Superior temporal gyrus (tissue), 1 donor: Measurements from ENCODE around the gene OR4D2.

Experiments used
- DNase-seq: peaks from one replicate; pipeline ENCODE4 v3.0.0-alpha.2; 2016; ENCODE audit errors: extremely low spot score

The OR4D2 gene

DNA sequence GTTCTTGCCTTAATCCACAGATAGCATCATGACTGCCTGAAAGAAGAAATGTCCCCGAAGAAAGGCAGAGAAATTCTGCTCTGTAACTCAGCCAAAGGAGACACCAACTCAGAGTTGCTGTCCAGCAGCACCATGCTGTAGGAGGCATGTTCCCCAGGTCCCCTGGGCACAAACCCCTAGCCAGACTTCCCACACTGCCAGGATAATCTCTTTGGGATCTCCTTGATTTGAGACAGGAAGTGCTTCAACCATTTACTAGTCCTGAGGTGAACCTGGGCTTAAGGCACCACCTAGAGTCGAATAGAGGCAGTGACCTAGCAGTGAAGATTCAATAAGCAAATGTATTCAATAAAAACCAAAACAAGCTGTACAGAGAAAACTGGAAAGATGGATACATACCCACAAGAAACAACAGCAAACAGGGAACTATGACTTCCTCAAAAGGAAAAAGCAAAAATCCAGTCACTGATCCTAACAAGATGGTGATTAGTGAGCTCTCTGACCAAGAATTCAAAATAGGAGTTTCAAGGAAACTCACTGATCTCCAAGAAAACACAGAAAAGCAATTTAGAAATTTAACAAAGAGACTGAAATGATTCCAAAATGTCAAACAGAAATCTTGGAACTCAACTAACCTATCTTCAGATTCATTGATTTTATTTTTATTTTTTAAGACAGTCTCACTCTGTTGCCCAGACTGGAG, 5.7 kb downstream of the OR4D2 start:
- DNase-seq, result no peak

DNA sequence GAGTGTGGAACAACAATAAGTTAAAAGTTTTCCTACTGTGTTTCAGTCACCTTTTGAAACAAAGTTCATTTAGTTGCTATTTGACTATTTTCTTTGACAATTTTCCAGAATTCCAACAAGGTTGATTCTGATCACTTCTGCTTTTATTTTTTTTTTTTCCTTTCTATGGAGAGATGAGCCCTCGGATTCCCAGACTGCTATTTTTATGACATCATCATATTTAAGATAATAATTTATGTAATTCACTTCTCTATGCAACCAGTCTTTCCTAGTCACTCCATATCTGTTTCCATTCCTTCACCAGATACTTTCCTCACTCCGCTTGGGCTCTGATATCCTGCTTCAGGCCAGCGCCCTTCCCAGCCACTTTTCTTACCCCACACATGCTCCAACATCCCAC, 8.1 kb downstream of the OR4D2 start:
- no peak for DNase-seq

DNA sequence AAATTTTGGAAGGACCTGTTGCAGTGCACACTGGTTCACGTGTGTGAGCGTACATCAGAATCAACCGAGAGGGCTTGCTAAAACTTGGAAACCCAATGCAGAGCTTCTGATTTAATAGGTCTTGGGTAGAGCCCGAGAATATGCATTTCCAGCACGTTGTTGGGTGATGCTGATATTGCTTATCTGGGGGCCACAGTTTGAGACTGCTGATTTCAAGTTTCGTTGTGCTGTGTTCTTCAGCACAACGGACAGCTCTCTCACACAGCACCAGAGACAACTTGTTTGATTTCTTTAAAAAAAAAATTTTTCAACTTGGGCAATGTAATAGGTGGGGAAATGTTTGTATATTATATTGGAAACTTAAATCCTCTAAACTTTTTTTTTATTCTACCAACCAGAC, 9.4 kb downstream of the OR4D2 start:
- no peak for DNase-seq

DNA sequence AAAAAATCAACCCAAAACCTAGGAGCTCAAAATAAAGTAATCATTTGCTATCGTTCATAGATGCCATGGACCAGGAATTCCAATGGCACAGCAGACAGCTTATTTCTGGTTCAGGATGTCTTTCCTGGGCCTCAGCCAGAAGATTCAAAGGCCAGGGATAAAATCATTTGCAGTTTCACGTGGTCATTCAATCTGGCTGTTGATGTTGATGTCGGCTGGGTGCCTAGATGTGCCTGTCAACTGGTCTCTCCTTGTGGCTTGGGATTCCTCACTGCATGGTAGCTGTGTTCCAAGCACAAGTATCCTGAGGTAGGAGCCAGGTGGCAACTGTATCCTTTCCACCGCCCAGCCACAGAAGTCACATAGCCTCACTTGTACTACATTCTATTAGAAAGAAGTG, 15.0 kb downstream of the OR4D2 start:
- DNase-seq, result no peak

DNA sequence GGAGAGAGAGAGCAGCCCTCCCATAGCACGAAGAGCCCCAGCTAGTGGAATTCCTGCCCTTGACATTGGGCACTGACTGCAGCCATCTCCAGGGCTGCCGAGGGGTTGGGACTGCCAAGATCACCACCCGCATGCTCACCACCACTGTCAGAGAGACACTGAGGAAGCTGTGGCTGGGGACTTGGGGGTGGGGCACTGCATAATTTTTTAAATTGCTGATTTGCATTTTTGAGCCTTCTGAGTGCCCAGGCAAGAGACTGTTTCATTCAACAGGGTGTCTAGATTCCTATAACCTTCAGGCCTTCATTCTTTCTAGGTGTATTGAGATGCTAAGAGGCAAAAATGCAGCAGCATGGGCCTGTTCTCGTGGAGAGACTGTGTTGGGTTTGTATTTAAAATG, 16.7 kb downstream of the OR4D2 start:
- no peak for DNase-seq

DNA sequence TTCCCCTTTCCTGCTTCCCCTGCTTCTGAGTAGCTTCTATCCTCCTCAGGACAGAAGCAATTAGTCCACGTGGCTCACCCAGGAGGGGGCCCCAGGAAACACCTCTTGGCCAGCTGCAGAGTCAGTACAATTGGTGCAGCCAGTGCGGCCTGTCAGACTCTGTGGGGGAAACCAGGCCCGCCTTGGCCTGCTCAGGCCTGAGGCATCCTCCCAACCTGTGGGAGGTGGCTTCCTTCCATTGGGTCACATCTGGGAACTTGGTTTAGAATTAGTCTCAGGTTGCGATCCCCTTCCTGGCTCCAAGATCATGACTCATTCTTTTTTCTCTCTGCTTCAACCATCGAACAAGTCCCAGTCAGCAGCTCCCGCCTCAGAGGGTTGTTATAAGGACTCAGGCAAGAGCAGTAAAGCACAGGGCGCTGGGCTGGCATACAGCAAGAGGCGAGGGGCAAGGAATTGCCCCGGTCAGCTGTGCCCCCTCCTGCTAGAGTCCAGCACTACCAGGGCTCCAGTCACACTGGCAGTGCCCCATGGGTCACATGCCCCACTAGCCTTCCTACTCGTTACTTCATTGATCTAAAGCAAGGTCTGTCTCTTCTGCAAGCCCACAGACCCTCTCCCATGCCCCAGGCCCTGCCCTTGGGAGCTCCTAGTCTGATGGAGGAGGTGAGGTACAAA, 17.7 kb downstream of the OR4D2 start:
- DNase-seq, result no peak

DNA sequence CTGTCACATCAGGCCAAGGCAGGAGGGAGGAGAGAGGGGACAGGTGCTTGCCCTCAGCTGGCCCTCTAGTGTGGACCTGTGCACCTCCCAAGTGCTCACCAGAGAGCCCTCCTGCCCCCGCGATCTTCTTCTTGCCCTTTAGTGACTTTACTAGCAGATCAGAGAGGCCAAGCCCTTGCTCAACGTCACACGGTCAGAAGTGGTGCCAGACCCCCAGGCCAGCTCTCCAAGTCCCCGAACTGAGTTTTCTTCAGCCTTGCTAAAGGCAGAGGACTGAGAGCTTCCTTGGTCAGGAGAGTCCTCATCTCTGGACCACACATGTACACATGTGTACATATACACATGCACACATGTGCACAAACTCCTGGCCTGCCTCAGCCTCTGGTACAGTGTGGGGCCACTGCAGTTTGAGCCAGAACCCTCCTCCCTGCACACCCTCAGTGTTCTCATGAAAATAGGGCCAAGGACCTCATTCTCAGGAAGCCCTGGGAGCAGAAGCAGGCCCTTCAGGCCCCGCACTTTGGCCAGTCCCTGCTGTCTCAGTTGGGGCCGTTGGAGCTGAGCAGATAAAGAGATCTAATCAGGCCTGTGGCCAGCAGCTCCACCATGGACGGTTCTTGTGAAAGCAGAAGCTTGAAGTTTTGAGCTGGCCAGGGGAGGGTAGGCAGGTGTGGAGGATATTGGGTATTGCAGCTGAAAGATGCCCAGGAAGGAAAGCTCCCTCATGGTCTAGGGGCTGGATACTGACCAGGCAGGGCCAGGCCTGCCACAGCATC, 18.4 kb downstream of the OR4D2 start:
- no peak for DNase-seq

DNA sequence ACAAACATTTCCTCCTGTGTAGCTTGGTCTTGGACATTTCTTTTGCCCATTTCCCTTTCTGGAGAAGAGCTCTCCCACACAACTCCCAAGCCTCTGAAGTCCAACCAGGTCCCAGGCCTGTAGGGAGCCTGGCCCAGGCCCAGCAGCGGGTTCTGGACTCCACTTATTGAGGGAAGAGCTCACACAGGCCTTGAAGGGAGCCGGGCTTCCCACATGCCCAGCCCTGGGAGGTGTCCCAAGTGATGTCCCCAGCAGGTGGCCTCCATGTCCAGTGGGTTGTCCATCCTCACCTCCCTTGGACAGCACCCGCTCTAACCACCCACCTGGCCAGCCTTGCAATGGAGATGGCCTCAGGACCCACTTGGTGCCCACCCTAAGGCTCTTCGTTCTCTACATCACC, 19.8 kb downstream of the OR4D2 start:
- DNase-seq, result no peak

DNA sequence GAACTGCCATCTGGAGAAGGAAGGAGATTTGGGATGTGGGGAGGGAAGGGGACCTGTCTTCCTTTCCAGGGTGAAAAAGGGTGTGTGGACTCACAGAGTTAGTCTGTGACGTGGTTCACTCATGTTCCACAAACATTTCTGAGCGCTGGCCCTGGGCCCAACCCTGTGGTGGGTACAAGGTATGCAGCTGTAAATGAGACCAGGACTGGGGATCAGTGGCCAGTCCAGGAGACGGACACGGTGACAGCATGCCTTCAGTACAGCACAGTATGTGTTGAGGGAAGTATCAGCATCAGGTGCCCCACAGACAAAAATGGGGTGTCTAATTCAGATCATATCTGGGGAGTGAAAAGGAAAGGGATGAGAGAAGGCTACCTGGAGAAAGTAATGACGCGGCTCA, 20.3 kb downstream of the OR4D2 start:
- no peak for DNase-seq

DNA sequence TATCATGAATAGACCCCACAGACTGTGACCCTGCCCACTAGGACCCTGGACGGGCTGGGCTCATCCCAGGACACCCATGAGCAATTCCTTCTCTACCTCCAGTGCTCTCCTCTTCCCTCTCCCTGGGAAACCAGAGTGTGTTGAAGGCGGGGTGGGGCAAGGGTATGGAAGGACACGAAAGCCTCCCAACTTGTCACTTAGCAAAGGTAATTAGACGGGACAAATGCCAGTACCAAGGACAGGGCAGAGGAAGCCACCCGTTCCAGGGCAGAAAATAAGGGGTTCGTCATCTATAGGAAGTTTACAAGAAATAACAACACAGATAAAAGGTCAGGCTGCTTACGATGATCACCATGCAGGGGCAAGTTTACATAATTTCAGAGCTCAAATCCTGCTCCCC, 20.9 kb downstream of the OR4D2 start:
- DNase-seq, result no peak

DNA sequence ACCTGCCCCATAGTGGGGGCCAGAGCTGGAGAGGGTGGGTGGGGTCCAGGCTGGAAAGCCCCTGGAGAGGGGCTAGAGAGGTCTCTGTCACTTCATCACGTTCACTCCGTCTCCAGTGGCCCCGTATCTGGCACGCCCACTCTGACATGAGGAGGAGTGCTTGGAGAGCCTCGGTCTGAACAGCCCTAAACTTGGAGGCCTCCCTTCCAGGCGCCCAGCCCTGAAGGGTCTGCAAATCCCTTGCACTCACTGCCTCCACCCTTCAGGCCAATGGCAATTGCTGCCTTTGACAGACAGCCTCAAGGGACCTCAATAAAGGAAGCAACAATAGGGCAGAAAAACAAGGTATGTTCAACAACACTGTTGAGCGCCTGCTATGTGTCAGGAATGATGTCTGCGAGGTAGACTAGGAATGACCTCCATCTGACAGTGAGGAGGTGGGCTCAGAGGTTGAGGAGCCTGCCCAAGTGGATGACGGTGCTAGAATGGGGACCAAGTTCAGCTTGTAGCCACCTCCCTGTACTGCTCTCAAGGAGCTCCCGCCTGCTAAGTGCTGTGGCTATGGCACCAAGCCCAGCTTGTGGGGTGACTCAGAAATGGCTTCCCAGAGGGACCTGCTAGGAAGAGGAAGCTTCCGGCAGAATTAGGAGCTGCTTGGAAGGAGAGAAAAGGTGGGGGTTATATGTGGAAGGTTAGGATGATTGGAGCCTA, 22.8 kb downstream of the OR4D2 start:
- peak; percentile 35 for DNase-seq

DNA sequence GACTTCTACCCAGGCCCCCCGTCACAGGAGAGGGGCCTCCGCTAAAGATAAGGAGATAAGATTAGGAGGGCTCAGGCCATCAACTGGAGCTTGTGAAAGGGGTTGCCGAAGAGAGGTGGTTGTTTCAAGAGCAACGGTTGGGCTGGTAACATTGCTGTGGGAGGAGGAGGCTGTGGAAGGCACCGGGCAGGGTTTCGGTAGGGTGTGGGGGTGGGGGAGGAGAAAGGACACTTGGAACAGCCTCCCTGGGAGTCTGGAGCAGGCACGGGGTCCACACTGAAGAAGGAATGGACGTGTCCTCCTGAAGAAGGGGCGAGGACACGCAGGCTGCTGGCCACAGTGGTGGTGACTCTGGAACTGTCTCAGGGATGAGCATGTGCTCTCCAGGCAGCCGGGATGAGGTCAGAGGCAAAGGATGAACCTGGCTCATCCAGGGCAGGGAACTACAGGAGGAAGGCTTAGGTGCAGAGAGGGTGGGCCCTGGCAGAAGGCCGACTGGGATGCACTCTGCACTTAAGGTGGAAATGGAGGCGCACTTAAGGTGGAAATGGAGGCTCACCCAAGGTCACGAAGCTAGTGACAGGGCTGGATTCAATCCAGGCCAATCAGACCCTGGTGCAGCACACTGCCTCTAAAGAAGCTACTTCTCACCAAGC, 24.6 kb downstream of the OR4D2 start:
- no peak for DNase-seq

DNA sequence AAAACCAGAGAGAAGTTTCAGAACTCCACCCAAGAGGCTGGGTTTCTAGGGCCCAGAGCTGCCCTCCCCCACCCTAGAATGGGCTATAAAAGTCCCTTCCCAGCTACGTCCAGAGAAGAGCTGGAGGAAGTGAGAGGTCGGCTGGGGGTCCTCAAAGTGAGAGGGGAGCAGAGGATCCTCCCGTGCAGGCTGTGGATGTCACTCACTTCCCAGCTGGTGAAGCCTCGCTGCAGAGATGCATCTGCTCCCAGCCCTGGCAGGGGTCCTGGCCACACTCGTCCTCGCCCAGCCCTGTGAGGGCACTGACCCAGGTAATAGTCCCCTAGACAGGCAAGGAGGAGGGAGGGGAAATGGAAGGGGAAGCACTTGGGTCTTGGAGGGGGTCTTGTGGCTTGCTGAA, 25.8 kb downstream of the OR4D2 start, which contains the start of gene EPX:
Gene EPX (plus strand): TSS at position 115 of the 400 bp plus-strand sequence. CDS start 121 bp downstream, at position 236.
- DNase-seq, result no peak

DNA sequence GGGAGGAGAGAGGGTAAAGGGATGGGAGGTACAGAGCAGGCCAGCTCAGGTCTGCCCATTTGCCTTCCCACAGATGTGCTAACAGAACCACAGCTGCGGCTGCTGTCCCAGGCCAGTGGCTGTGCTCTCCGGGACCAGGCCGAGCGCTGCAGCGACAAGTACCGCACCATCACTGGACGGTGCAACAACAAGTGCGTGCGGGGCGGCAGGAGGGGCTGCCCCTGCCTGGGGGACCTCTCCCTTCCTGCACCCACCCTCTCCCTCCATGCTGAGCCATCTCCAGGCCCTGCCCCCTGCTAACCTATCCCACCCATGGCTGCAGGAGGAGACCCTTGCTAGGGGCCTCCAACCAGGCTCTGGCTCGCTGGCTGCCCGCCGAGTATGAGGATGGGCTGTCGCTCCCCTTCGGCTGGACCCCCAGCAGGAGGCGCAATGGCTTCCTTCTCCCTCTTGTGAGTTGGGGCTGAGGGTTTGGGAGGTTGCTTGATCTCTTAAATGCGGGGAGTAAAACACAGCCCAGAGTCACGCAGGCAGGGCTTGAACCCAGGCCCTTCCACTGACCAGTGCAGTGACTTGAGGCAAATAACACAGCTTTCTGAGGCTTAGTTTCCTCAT, 27.0 kb downstream of the OR4D2 start:
- DNase-seq, result no peak

DNA sequence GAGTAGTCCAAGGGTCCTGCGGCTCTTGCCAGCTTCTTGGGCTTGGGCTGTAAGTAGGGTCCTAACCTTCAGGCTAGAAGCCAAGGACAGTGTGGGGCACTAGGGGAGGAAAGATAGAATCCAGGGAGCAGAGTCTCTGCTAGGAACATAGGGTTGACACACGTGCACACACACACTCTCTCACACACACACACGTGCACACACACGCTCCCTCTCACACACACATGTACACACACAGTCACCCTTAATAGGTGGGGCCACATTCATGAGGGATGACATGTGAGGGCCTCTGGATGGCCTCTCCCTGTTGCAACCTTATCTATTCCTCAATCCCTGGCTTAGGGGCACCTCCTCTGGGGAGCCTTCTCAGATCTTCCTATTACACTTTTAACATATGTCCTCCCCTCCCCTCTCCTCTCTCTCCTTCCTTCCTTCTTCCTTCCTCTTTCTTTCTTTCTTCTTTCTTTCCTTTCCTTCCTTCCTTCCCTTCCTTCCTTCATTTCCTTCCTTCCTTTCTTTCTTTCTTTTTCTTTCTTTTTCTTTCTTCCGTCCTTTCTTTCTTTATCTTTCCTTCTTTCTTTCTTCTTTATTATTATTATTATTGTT, 28.8 kb downstream of the OR4D2 start:
- no peak for DNase-seq

DNA sequence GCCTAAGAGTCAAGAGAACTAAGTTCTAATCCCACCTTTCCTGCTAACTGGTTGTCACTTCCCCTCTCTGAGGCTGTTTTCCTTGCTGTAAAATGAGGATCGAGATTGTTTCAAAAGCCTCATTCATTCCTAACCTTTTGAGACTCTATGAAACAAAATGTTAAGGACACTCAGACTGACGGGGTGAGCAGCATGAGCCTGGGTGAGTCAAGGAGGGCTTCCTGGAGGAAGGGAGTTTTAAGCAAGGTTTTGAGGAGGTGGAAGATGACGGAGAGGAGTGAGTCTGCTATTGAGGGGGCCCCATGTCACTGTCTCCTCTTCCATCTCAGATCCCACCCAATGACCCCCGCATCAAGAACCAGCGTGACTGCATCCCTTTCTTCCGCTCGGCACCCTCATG, 29.8 kb downstream of the OR4D2 start:
- no peak for DNase-seq

DNA sequence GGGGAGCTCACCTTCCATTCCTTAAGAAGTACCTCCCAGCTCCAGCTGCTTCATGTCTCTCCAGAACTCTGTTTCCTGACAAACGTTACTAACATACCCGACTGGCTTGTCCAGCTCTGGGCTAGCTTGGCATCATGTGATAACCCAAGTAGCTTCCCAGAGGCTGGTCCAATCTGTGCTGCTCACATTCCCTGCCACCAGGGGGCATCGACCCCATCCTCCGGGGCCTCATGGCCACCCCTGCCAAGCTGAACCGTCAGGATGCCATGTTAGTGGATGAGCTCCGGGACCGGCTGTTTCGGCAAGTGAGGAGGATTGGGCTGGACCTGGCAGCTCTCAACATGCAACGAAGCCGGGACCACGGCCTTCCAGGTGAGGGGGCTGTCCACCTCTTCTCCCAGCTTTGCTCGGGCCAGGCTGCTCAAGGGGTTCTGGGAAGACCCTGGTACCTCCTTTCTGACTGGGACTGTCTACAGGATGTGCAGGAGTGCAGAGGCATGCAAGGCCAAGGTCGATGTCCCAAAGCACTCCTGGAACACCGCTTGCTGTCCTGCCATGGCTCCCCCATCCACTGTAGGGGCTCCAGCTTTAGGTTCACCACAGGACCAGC, 33.3 kb downstream of the OR4D2 start:
- peak; percentile 12 for DNase-seq

DNA sequence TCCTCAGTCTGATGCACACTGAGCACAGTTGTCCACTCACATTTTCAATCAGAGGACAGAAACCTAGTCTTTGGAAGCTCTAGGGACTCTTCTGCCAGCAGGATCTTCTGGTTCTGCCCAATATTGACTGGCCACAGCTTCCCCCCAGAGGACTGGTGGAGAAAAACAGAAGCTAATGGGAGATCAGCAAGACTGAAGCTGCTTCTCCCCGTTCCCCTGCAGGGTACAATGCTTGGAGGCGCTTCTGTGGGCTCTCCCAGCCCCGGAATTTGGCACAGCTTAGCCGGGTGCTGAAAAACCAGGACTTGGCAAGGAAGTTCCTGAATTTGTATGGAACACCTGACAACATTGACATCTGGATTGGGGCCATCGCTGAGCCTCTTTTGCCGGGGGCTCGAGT, 36.1 kb downstream of the OR4D2 start:
- no peak for DNase-seq

DNA sequence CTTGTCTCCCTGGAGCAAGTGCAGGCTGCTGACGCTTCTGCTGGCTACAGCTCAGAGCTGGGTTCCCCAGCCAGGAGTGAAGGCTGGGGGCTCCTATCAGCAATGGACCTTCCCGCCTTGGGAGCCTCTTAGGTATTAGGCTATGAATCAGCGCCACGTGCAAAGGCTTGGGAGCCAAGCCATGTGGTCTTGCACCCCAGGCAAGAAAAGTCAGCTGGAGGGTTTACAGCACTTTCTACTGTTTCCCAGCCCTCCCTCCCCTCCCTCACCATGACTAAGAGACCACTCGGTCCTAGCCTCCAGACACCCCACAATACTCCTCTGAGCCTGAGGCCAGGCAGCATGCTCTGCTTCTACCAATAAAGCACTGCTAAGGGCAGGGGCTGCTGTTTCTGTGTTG, 38.0 kb downstream of the OR4D2 start:
- DNase-seq, result no peak

DNA sequence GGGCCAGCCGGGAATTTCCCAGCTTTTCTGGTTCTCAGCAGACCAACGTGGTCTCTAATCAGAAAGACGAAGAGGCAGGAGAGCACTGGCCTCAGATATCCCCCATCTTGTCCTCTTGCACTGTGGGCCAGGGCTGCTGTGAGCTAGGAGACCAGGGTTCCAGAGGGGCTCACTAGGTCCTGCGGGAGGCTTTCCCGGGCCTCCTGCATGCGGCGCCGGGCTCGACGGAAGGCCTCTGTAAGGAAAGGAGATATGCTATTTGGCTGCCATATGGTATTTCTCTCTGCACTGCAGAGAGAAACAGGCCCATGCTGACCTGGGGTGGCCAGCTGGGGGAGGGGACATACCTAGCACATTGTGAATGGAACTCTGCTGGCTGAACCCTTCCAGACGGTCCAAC, 39.2 kb downstream of the OR4D2 start:
- no peak for DNase-seq
